Common myeloid progenitor, CD34-positive (primary cell): ENCODE measurements around the gene PPA1.
"Not testable (repeated sequence)": the region's sequence is repeated elsewhere in the genome, so short reads cannot be mapped to it uniquely, and the experiment has no call there.

Source experiments
- CTCF ChIA-PET: fragments of 350-600 bp; sonication (Branson Sonifier 250); formaldehyde crosslinking; loops from one replicate; lab custom pipeline; 2021; ENCODE audit warnings: antibody characterized with exemption; lab: Charles Lee
- POLR2A ChIA-PET: fragments of 350-600 bp; sonication (Branson Sonifier 250); formaldehyde crosslinking; loops from one replicate; lab custom pipeline; 2021; ENCODE audit warnings: antibody characterized with exemption; lab: Charles Lee
- DNase-seq, 3 donors: peaks; one replicate each; pipeline versions ENCODE4 v3.0.0 to v3.0.0-alpha.2; 2013
- H3K27ac ChIP-seq, 2 experiments: 1 replicate in 1 of 2; 2 replicates in 1 of 2; pipeline ENCODE4 v1.7.0; 2013; ENCODE audit warnings: inconsistent platforms in 2 of 2, low read length in 2 of 2, mild to moderate bottlenecking in 2 of 2, low read depth in 1 of 2, moderate library complexity in 1 of 2; ENCODE audit not compliant: severe bottlenecking in 2 of 2, insufficient read depth in 1 of 2, poor library complexity in 1 of 2
- H3K27me3 ChIP-seq, 5 experiments: replicated peaks in 2 of 5; 1 replicate in 3 of 5; 2 replicates in 2 of 5; pipeline versions ENCODE4 v1.6.1 to v1.7.0; 2013; ENCODE audit warnings: low read length in 4 of 5, mild to moderate bottlenecking in 2 of 5, moderate library complexity in 2 of 5, inconsistent platforms in 1 of 5; ENCODE audit not compliant: insufficient read depth in 5 of 5, control insufficient read depth in 4 of 5
- H3K36me3 ChIP-seq, 4 experiments: 1 replicate in 2 of 4; 2 replicates in 2 of 4; pipeline versions ENCODE4 v1.6.1 to v1.7.0; 2013; ENCODE audit warnings: low read length in 3 of 4, control low read depth in 1 of 4, mild to moderate bottlenecking in 1 of 4; ENCODE audit not compliant: control insufficient read depth in 4 of 4, insufficient read depth in 4 of 4
- H3K4me1 ChIP-seq, 4 experiments: 1 replicate in 3 of 4; 2 replicates in 1 of 4; pipeline versions ENCODE4 v1.6.1 to v1.7.1; 2013; ENCODE audit warnings: low read length in 3 of 4, mild to moderate bottlenecking in 3 of 4, control low read depth in 1 of 4, inconsistent platforms in 1 of 4, moderate library complexity in 1 of 4; ENCODE audit not compliant: control insufficient read depth in 4 of 4, insufficient read depth in 4 of 4; ENCODE audit errors: control extremely low read depth in 1 of 4
- H3K4me3 ChIP-seq, 7 experiments: 1 replicate in 4 of 7; 2 replicates in 3 of 7; pipeline versions ENCODE4 v1.5.1 to v1.7.0; 2013; ENCODE audit warnings: mild to moderate bottlenecking in 7 of 7, low read length in 6 of 7, moderate library complexity in 6 of 7, inconsistent platforms in 2 of 7, low read depth in 2 of 7, control low read depth in 1 of 7; ENCODE audit not compliant: insufficient read depth in 4 of 7, control insufficient read depth in 1 of 7; ENCODE audit errors: extremely low read depth in 1 of 7
- H3K9me3 ChIP-seq, 5 experiments: 1 replicate in 4 of 5; 2 replicates in 1 of 5; pipeline versions ENCODE4 v1.6.1 to v1.7.1; 2013; ENCODE audit warnings: low read length in 4 of 5, mild to moderate bottlenecking in 2 of 5, inconsistent platforms in 1 of 5, low read depth in 1 of 5, moderate library complexity in 1 of 5; ENCODE audit not compliant: control insufficient read depth in 4 of 5, insufficient read depth in 2 of 5; ENCODE audit errors: control extremely low read depth in 1 of 5
- WGBS: methylation state at CpG from one replicate; pipeline ENCODE4 v1.1.5; 2013; ENCODE audit not compliant: insufficient coverage; 5-methylcytosine and 5-hydroxymethylcytosine counted together

Gene PPA1

GRCh38 chr10:70190581-70190980 lies 42.6 kb downstream of the PPA1 start:
- POLR2A ChIA-PET: no interaction called here
- CTCF ChIA-PET: interaction anchor here (0.7 to 0.8 kb wide), 3 partner anchors 29 to 674 kb away, joined by 3 to 4 read pairs (median 3); no protein-coding TSS in a partner anchor
- Histone ChIP-seq H3K9me3 (no peaks in the 10 kb centered on the region), H3K27me3 (peaks cover 0 to 9% (median 3%) of the 10 kb centered on the region in 5 experiments), H3K4me1 (peaks cover 0 to 6% (median 3%) of the 10 kb centered on the region in 4 experiments), H3K27ac (no peak overlapping the region), H3K4me3 (no peak overlapping the region), H3K36me3 (no peaks in the 10 kb centered on the region)
- no peak for DNase-seq
- WGBS: 97% methylated on average over 3 of the region's 5 CpGs

- Histone ChIP-seq H3K36me3 (no peaks in the 10 kb centered on the region), H3K27me3 (peaks cover 0 to 9% (median 3%) of the 10 kb centered on the region in 5 experiments), H3K27ac (no peak overlapping the region), H3K9me3 (no peaks in the 10 kb centered on the region), H3K4me1 (peaks cover 0 to 6% (median 3%) of the 10 kb centered on the region in 4 experiments), H3K4me3 (no peak overlapping the region)
- WGBS: 96% methylated on average over 8 of the region's 8 CpGs
- ChIA-PET CTCF (no interaction called here), POLR2A (no interaction called here)
- DNase-seq: no peak
These were observed 43.1 kb downstream of the PPA1 start for GRCh38 chr10:70190102-70190501.

DNA sequence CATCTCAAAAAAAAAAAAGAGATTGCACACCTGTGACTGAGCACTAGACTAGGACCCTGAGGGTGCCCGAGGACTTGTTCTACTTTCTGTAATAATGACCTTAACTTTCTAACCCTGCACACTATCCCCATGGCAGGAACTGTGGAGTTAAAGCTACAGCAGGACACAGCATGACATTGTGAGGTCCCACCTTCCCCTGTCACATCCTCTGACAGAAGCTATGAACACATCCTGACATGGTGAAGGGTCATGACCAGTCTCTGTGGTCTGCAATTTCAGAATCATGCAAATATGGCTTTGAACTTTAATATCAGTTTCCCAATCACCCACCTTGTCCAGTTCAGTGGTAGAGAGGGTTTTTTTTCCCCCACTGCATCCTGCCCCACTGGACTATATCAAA lies 44.5 kb downstream of the PPA1 start:
- Histone ChIP-seq H3K4me1 (peaks cover 0 to 6% (median 3%) of the 10 kb centered on the region in 4 experiments), H3K4me3 (no peak overlapping the region), H3K9me3 (no peaks in the 10 kb centered on the region), H3K27me3 (peaks cover 0 to 10% (median 3%) of the 10 kb centered on the region in 5 experiments), H3K36me3 (no peaks in the 10 kb centered on the region), H3K27ac (no peak overlapping the region)
- no peak for DNase-seq
- CTCF ChIA-PET: no interaction called here
- POLR2A ChIA-PET: no interaction called here
- no CpG with 5 or more reads among the region's 1 CpG for whole genome bisulfite sequencing

DNA sequence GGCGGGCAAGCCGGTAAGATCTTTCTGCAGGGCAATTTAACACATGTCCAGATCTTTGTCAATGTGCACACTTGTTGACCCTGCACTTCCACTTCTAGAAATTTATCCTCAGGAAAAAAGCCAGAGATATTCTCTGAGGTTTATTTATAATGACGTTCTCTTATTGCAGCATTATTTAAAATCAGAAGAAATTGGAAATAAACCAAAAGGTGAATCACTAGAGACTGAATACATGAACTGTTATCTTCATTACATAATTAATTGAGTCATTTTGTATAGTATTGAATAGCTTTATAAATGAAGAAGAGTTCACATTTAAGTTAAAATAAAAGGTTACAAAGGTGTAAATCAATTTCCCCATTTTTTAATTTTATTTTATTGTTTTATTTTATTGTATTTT lies 46.7 kb downstream of the PPA1 start:
- H3K36me3 ChIP-seq: no peaks in the 10 kb centered on the region
- no peak for DNase-seq
- no peaks in the 10 kb centered on the region for H3K9me3 ChIP-seq
- 89% methylated on average over 2 of the region's 3 CpGs for WGBS
- no peak overlapping the region for H3K4me3 ChIP-seq
- CTCF ChIA-PET: no interaction called here
- peaks cover 0 to 5% (median under 1%) of the 10 kb centered on the region in 4 experiments for H3K4me1 ChIP-seq
- POLR2A ChIA-PET: no interaction called here
- H3K27ac ChIP-seq: no peak overlapping the region
- peaks cover 0 to 8% (median 3%) of the 10 kb centered on the region in 5 experiments for H3K27me3 ChIP-seq

DNA sequence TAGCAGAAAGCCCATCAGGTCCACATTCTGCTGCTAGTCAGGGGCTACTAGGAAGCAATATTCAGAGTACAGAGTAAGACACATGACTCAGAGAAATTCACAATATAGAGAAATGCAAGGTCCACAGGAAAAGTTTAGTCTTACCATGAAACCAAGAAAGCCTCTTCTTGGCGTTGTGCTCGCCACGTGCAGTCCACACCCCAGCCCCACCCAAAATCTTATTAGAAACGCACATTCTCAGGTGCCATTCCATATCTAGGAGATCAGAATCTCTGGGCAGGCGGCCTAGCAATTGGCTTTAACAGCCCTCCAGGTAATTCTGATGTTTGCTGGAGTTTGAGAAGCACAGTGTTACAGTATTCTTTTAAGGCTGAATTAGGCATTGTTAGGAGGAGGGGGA lies 47.1 kb downstream of the PPA1 start:
- 96% methylated on average over 5 of the region's 5 CpGs for WGBS
- ChIA-PET CTCF (no interaction called here), POLR2A (no interaction called here)
- Histone ChIP-seq H3K27ac (no peak overlapping the region), H3K4me1 (peaks cover 0 to 1% (median 0%) of the 10 kb centered on the region in 4 experiments), H3K27me3 (peaks cover 0 to 8% (median 3%) of the 10 kb centered on the region in 5 experiments), H3K4me3 (no peak overlapping the region), H3K9me3 (no peaks in the 10 kb centered on the region), H3K36me3 (no peaks in the 10 kb centered on the region)
- no peak for DNase-seq

DNA sequence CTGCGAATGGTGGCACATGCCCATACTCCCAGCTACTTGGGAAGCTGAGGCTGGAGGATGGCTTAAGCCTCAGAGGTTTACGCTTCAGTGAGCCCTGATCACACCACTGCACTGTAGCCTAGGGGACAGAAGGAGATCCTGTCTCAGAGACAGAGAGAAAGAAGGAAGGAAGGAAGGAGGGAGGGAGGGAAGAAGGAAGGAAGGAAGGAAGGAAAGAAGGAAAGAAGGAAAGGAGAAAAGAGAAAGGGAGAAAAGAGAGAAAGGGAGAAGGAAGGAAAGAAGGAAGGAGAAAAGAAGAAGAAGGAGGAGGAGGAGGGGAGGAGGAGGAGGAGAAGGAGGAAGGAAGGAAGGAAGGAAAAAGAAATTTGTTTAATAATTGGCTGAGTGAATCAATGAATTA lies 49.9 kb downstream of the PPA1 start:
- Histone ChIP-seq H3K27ac (no peak overlapping the region), H3K4me3 (no peak overlapping the region), H3K9me3 (no peaks in the 10 kb centered on the region), H3K36me3 (no peaks in the 10 kb centered on the region), H3K27me3 (peaks cover 0 to 4% (median 2%) of the 10 kb centered on the region in 5 experiments), H3K4me1 (no peaks in the 10 kb centered on the region)
- CTCF ChIA-PET: interaction anchor here (1.9 kb wide), 1 partner anchor 16 kb away, joined by 4 read pairs; no protein-coding TSS in a partner anchor
- 85% methylated on average over 2 of the region's 2 CpGs for whole genome bisulfite sequencing
- POLR2A ChIA-PET: interaction anchor here (0.6 kb wide), 1 partner anchor 33 kb away, joined by 3 read pairs; no protein-coding TSS in a partner anchor
- DNase-seq: no peak

- H3K4me1 ChIP-seq, H3K36me3 ChIP-seq, H3K27ac ChIP-seq, H3K27me3 ChIP-seq, POLR2A ChIA-PET, DNase-seq, CTCF ChIA-PET, H3K4me3 ChIP-seq, H3K9me3 ChIP-seq: not testable (repeated sequence)
- WGBS: no CpG with 5 or more reads among the region's 8 CpGs
These were observed 54.0 kb downstream of the PPA1 start for GRCh38 chr10:70179209-70179608.
